GM12878 (cell line): Measurements from ENCODE around the gene C10orf67.

Source experiments
- DPF2 ChIP-seq: fragments of 450-650 bp; IDR thresholded peaks from 2 replicates; pipeline ENCODE4 v1.6.1; 2017; ENCODE audit warnings: mild to moderate bottlenecking
- ZZZ3 ChIP-seq: IDR thresholded peaks from 2 replicates; pipeline ENCODE4 v1.6.1; 2011; ENCODE audit warnings: low read depth; ENCODE audit not compliant: control insufficient read depth, insufficient read length

GRCh38 chr10:23343591-23344240 is 881 bp downstream of the C10orf67 start:
- TF ChIP-seq DPF2 (no peak), ZZZ3 (no peak)
